Daoy (cell line): ENCODE data around the gene IL17REL. TPM values are rescaled to one million over a fixed set of nuclear protein-coding genes. Genes with fewer than 3 reads are reported as not detected.

Experiments used
- DNase-seq: peaks from one replicate; pipeline ENCODE4 v3.0.0-alpha.2; 2015; ENCODE audit warnings: low read depth
- total RNA-seq: library from RNA; depleted of rRNA; stranded (reverse); fragments of >200 nt; shearing (Covaris generic); gene quantifications from 2 replicates; pipeline ENCODE4 v1.2.3, GENCODE V29; 2014

Gene IL17REL
- total RNA-seq, 1 experiment from 2014 or later: not detected

GRCh38 chr22:50002791-50003190 is 9.8 kb downstream of the IL17REL start:
- no peak for DNase-seq

DNA sequence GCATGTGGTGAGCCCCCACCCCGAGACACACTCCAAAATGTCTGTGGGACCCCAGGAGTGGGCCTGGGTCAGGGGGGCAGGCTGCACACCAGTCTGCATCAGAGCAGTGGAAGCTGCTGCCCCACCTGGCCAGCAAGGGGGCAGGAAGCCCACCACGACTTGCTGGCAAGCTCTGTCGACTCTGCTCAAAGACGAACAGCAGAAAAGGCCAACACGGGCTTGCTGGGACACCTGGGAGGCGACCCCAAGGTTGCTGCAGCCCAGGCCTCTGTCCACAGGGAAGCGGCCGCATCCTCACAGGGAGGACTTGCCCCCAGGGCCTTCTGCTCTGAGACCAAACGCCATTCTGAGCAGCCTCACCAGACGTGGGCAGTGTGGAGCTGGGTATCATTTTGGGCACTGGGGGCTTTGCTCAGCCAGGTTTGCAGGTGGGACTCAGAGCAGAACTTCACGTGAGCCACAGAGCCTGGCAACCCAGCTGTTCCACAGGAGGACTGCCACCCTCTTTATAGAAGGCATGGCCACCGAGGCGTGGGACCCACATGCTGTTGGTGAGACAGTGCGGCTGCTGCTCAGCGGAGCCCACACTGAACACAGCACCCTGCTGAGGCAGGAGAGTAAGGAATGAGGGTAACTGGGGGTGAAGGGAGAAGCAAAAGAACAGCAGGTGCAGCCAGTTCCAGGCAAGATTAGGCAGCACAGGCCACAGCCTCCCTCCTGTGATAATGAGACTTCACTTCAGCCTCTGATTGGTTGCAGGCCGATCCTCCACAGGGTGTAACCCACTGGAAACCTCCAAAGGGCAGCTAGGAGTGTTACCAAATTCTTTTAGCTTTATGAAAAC is 11.0 kb downstream of the IL17REL start:
- no peak for DNase-seq

DNA sequence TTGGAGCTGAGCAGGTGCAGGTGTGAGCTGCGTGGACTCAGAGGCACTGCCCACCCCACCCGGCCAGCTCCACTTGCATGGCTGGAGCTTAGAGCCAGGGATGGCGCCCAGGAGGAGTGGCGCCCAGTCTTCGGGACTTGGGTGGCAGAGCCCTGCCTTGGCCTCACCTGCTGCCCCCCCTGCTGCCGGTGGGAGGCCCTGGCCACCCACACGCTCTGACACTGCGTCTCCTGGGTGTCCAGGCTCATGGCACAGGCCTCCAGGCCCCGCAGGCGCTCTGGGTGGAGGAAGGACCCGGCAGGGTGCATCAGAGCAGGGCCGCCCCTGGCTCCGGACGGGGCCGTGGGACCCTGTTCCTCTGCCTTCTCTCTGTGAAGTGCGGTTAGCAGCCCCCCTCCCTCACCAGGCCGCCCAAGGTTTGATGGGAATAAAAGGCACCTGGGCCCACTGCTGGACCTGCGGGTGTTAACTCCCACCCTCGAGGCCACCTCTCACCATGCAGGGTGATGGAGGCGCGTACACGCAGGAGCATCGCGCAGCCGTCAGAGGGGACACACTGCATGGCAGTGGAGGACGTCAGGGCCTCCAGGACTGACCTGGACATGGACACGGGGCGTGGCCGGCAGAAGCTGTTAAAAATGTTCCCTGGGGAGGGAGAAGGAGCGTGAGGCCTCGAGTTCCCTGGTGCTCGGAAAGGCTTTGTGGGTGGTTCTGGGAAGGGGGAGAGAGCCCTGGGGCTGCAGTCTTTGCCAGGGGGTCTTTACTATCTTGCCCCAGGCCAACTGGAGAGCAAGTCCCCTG is 11.8 kb downstream of the IL17REL start:
- no peak for DNase-seq

DNA sequence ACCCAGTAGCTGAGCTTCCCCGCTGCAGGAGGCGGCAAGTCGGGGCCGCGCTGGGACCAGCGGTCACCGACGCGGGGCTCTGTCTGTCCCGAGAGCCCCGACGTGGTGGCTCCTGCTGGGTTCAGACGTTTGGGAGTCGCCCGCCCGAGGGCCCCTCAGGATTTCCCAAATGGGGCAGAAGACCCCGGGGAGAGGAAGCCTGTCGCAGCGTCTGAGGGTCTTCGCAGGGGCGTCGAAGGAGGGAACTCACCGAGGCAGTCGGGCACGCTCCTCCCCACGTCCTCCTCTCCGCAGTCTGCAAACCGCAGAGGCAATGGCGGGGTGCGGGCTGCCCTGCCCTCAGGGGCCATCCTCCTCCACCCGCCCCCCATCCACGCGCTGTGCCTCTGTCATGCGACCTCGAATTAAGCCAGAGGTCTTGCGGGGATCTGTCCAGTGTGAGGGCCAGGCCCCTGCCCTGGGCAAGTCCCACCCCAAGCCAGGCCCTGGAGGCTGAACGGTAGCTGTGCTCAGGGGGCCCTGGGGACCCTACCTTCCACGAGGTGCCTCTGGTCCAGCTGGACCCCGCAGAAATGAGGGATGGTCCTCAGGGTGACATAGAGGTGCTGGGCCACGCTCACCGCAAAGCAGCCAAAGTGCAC is 12.5 kb downstream of the IL17REL start:
- DNase-seq: no peak

GRCh38 chr22:49999063-49999945 is 13.3 kb downstream of the IL17REL start:
- DNase-seq: peak; percentile 2

DNA sequence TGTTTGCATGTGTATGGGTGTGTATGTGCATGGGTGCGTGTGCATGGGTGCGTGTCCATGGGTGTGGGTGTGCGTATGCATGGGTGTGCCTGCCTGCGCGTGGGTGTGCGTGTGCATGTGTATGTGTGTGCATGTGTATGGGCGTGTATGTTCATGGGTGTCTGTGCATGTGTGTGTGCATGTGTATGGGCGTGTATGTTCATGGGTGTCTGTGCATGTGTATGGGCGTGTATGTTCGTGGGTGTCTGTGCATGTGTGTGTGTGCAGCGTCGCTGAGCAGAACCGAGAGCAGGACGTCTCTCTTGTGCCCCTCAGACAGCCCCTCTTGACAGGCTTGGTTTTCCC is 13.9 kb downstream of the IL17REL start:
- peak; percentile 1 for DNase-seq

GRCh38 chr22:49997932-49998717 is 14.4 kb downstream of the IL17REL start:
- DNase-seq: peak; percentile 1

DNA sequence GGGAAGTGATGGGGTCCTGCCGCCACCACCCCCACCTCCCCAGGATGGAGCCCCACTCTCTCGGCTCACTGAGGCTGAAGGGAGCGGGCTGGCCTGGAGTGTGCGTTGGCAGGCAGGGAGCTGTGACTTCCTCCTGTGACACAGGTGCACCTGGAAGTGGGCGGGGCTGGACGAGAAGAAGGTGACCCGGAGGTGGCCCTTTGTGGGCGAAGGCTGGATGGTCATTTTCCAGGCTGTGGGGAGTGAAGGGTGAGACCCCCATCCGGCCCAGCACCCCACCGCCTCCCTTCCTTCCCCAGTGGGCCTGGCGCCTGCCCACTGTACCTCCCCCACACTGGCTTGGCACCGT is 15.3 kb downstream of the IL17REL start:
- DNase-seq: no peak

GRCh38 chr22:49996518-49997250 is 15.9 kb downstream of the IL17REL start:
- DNase-seq: peak; percentile 1

GRCh38 chr22:49996119-49996517 is 16.4 kb downstream of the IL17REL start:
- peak; percentile 1 for DNase-seq

GRCh38 chr22:49995361-49996118 is 17.0 kb downstream of the IL17REL start:
- DNase-seq: peak; percentile 1

DNA sequence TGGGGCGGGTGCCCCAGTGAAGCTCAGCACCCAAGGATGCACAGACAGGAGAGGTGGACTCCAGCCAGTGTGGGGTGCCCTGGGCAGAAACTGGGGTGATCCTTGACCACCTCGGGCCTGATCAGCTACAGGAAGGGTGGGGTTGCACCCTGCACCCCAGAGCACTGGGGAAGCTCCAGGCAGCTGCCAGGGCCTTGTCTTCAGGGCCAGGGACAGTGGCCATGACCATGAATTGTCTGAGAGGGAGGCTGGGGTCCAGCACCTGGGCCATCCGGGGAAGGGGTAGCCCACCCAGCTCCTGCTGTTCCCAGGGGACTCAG is 17.6 kb downstream of the IL17REL start:
- DNase-seq: no peak

DNA sequence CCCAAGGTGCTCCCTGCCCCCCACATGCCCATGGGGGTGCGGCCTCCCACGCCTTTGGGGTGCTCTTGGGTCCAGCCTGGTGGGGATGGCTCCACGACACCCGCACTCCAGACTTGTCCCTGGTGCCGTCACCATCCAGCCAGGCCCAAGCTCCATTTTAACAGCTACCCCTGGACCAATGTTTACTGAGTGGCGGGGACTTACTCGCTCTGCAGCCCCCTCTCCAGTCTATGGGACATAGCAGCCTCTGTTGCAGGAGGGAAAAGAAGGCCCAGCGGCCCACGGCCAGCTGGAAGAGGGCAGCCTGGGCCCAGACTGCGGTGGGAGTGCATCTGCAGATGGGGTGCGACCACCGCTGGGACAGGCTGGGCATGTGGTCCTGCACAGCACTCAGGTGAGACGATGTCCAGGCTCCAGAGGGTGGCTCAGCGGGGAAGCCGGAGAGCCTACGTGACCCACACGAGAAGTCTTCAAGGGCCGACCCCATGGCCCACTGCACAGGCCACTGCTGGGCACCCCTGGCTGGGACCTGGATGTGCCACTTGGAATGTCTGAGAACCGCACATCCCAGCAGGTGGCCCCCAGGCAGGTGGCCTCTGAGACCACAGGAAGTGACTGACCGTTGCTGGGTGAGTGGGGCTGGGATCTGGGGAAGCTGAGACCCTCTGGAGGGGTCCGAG is 18.1 kb downstream of the IL17REL start:
- DNase-seq: peak; percentile 2

- DNase-seq: peak; percentile 0
These were observed 18.8 kb downstream of the IL17REL start for GRCh38 chr22:49993649-49994360.

- DNase-seq: peak; percentile 54
These were observed 19.5 kb downstream of the IL17REL start for GRCh38 chr22:49992921-49993648.

DNA sequence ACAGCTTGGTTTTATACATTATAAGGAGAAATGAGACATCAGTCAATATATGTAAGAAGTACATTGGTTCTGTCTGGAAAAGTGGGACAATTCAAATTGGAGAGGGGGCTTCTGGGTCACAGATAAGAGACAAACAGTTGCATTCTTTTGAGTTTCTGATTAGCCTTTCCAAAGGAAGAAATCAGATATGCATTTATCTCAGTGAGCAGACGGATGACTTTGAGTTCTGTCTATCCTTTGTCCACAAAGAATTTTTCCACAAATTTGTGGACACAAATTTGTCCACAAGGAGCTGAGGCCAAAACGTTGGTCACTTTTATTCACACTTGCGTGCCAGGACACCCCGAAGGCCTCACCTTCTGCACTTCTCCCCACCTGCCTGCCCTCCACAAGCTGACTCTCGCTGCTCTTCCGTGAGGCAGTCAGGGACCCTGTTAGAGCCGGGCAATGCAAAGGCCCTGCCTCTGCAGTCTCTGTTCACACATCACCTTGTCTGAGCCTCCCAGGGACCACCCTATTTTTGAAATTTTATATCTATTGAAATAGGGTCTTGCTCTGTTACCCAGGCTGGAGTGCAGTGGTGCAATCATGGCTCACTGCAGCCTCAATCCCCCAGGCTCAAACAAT is 20.5 kb downstream of the IL17REL start:
- DNase-seq: no peak

DNA sequence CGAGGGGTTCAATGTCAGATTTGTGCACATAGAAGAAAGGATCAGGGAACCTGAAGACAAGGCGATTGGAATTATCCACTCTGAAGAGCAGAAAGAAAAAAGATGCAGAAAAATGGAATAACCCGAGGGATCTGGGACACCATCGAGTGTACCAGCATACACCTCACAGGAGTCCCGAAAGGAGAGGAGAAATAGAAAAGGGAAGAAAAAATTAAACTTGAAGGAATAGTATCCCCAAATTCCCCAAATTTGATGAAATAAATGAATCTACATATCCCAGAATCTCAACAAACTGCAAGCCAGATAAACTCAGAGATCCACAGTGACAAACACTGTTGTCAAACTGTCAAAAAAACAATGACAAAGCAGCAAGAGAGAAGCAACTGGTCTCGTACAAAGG is 21.4 kb downstream of the IL17REL start:
- DNase-seq: no peak
